HG03066 (cell line): ENCODE data around the gene STOX1.
"Not testable (repeated sequence)": the region's sequence is repeated elsewhere in the genome, so short reads cannot be mapped to it uniquely, and the experiment has no call there.

Experiments
- ATAC-seq: cut with Tn5 transposase; IDR thresholded peaks from one replicate; pipeline ENCODE4 v1.9.1; 2021; ENCODE audit warnings: low read depth; ENCODE audit not compliant: unreplicated experiment

STOX1 gene

DNA sequence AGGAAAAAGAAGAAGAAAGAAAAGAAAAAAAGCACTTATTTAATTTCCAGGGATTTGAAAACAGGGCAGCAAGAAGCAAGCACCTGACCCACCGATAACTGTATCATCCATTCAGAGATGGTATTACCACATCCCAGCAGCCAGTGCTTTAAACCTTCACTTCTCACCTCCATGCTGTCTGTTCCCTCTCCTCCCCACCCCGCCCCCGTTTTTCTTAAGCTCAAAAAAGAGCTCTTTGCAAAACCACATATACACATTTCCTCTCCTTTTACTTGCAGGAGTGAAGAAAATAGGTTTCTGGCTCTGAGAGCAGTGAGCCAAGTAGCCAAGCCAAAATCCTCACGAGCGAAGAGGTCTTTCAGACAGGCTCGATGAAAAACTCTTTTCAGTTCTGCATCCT is 2.2 kb downstream of the STOX1 start:
- ATAC-seq: no peak

DNA sequence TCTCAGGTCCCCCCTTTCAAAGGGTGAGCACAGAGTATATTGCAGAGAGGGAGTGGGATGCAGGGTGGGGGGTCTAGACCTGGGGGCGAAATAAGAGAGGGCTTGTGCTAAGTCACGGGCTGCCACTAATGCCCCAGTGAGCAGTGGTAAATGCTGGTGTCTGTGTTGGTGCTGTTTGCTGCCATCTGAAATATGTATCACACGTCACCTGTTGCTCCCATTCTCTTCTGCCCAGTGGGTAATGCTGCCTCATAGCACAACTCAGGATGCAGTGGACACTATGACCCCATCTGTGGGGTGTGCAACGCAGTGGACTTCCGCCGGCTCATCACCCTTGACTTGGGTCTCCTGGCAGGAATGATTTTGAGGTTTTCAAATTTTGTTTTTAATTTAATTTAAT is 2.6 kb downstream of the STOX1 start:
- ATAC-seq: no peak

- ATAC-seq: no peak
Observed at GRCh38 chr10:68831961-68832455, 4.7 kb downstream of the STOX1 start.

DNA sequence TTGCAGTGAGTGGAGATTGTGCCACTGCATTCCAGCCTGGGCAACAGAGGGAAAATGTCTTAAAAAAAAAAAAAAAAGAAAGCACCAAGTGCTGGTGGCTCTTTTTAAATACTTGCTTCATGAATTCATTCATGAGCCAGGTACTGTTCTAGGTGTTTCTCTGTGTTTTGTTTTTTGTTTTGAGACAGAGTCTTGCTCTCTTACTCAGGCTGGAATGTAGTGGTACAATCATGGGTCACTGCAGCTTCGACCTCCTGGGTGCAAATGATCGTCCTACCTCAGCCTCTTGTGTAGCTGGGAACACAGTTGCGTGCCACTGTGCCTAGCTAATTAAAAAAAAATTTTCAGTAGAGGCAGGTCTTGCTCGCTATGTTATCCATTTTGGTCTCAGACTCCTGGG is 5.3 kb downstream of the STOX1 start:
- ATAC-seq: no peak

DNA sequence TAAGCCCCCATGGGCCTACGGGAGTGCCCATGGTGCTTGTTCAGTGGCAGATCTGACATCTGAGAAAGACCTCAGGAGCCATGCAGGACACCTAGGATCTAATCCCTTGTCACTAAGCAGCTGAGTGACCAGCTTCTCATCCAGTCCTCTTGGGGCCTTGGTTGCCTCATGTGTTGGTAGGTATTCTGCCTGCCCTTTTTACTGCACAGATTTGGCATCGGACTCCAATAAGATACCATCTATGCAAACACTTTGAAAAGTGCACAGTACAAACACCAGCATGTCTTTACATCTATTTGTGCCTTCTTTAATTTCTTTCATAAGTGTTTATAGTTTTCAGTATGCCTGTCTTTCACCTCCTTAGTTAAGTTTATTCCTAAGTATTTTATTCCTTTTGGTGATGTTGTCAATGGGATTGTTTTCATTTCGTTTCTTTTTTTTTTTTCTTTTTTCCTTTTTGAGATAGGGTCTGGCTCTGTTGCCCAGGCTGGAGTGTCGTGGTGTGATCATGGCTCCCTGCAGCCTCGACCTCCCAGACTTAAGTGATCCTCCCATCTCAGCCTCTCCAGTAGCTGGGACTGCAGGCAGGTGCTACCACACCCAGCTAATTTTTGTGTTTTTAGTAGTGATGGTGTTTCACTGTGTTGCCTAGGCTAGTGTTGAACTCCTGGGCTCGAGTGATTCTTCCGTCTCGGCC is 10.4 kb downstream of the STOX1 start:
- ATAC-seq: no peak

DNA sequence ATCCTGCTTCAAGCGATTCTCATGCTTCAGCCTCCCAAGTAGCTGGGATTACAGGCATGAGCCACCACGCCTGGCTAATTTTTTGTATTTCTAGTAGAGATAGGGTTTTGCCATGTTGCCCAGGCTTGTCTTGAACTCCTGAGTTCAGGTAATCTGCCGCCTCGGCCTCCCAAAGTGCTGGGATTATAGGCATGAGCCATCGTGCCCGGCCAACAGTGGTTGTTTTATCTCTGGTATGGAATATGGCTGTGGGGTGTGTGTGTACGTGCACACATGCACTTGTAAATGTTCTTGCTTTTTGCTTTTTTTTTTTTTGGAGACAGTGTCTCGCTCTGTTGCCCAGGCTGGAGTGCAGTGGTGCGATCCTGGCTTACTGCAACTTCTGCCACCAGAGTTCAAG is 13.3 kb downstream of the STOX1 start:
- ATAC-seq: not testable (repeated sequence)

DNA sequence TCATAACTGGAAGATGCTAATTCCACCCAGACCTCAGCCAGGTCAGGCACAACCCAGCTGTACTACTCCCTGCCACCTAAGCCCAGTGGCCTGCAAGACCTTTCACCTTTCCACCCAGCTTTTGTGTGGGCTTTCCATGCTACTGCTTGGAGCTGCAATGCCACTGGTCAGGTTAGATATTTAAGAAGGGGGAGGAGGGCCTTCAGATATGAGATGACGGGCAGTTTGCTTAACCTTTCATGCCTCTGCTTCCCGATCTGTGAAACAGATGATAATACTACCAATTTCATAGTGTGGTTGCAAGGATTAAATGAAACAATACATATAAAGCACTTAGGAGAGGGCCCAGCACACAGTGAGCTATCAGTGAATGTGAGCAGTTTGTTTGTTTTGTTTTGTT is 20.9 kb downstream of the STOX1 start:
- ATAC-seq: no peak

GRCh38 chr10:68848806-68849205 is 21.5 kb downstream of the STOX1 start:
- ATAC-seq: no peak

GRCh38 chr10:68856352-68856751 is 29.0 kb downstream of the STOX1 start:
- no peak for ATAC-seq

DNA sequence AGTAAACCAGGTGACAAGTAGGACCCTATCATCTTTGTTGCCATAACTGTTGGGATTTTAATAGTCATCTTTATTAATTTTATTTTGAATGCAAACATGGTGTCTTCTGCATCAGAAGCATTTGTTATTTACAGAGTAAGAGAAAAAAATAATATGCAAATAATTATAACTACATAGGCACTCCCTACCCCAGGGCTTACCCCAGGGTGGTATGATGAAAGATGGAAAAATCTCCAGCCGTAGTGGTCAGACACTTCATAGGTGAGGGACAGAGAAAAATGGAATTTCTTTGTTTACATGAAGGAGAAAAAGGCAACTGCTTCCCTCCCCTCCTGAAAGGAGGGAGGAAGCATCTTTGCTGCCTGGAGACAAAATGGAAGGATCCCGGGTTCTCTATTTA is 29.7 kb downstream of the STOX1 start:
- no peak for ATAC-seq

DNA sequence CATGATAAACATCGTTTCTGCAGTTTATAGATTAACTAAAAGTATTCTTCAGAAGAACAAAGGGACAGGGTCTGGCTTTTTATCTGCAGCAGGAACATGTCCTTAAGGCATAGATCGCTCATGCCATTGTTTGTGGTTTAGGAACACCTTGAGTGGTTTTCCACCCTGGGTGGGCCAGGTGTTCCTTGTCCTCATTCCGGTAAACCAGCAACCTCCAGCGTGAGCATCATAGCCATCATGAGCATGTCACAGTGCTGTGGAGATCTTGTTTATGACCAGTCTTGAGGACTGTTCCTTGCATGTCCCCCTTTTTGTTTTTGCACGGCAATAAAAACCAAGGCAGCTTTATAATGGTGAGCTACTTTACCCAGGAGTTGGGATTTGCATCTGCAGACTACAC is 33.9 kb downstream of the STOX1 start:
- no peak for ATAC-seq

GRCh38 chr10:68864611-68865010 is 37.3 kb downstream of the STOX1 start:
- ATAC-seq: no peak

GRCh38 chr10:68868173-68868572 is 40.8 kb downstream of the STOX1 start:
- ATAC-seq: not testable (repeated sequence)

GRCh38 chr10:68869623-68870022 is 42.3 kb downstream of the STOX1 start:
- ATAC-seq: no peak

- no peak for ATAC-seq
Observed at GRCh38 chr10:68870061-68870460, 42.7 kb downstream of the STOX1 start.

GRCh38 chr10:68870545-68871104 is 43.3 kb downstream of the STOX1 start:
- ATAC-seq: no peak

GRCh38 chr10:68871105-68871711 is 43.9 kb downstream of the STOX1 start:
- ATAC-seq: no peak

- ATAC-seq: no peak
Observed at GRCh38 chr10:68871731-68872342, 44.5 kb downstream of the STOX1 start.

DNA sequence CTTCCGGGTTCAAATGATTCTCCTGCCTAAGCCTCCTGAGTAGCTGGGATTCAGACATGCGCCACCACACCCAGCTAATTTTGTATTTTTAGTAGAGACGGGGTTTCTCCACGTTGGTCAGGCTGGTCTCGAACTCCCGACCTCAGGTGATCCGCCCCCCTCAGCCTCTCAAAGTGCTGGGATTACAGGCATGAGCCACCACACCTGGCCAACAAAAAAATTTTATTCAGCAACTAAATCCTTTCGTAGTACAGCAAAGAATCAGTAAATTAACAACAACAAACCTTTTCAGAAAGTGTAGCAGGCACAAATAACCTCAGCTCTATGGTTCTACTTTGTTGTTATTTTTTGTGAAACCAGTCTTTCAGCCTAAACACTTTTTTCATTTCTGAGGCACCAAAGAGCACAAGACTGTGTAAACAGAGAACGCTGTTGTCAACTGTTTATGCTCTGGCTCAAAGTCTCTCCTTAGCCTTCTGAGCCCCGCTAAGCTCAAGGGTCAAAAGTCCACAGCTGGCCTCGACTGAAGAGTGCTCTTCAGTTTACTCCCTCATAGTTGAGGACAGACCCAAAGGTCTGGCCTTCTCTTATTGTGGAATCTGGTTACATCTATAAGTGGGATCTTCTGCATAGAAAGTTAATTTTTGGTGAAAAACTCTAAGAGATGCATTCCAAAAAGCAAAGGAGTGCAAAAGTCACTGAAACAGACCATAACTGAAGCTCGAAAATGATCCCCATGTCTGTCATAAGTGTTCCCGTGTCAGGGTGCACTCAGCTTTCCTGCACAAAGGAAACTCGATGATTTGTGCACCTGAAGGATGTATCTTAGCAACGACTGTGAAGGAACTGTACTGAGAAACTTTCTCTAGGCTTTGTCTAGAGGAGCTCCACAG is 49.2 kb downstream of the STOX1 start:
- ATAC-seq: no peak

DNA sequence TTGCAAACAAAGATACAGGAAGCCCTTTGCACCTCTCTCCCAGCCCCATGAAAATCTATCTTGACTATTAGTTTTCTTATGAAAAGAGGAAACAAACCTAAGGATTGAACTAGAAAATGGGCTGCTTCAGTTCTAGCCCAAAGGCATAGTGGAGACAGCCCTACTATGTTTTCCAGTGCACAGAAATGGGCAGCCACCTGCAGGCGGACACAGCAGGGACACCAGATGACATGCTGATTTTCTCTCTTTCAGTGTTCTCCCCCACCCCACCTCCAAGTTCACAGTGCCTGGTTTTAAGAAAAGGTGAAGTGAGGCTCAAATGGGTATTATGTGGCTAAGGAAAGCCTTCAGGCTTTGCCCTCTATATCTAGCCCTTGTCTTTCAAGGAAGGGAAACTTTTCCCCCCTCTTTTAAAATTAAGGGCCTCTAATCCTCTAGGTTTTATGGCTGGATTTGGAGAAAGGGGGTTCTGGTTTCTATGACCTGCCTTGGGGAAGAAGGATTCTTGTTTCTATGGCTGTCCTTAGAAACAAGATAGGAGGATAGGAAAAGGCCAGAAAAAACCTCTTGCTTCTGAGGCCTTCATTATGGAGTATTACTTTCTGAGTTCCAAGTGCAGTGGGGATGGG is 50.3 kb downstream of the STOX1 start:
- no peak for ATAC-seq
